IPS-18c (cell line): ENCODE data around the gene PNMT.
"Not testable (repeated sequence)": the region's sequence is repeated elsewhere in the genome, so short reads cannot be mapped to it uniquely, and the experiment has no call there.

Experiments used
- H3K4me3 ChIP-seq: 2 replicates; pipeline ENCODE4 v1.7.0; 2013; ENCODE audit warnings: low read depth, mild to moderate bottlenecking, low read length, moderate library complexity; ENCODE audit not compliant: insufficient read depth
- H3K9me3 ChIP-seq: one replicate; pipeline ENCODE4 v1.6.1; 2013; ENCODE audit warnings: mild to moderate bottlenecking, low read length, moderate library complexity; ENCODE audit not compliant: control insufficient read depth, insufficient read depth

PNMT gene

GRCh38 chr17:39695089-39695474 lies 26.8 kb downstream of the PNMT start:
- H3K4me3 ChIP-seq = no peak overlapping the region
- no peaks in the 10 kb centered on the region for H3K9me3 ChIP-seq

DNA sequence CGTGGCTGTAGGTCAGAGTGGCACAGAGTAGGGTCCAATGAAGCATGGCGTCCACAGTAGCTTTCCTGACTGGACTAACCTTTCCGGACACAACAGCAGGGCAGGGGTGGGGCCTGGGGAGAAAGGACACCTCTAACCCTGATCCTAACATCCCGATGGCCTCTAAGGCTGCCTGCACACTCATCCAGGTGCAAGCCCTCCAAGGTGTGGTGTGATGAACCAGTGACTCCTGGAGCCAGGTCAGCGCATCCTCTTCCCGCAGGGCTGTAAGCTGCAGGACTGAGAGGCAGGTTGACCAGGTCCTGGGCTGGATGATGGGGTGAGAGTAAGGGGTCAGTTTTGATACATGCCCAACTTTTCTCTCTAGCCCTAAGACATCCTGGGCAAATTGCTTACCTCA lies 28.5 kb downstream of the PNMT start:
- Histone ChIP-seq H3K4me3 (no peak overlapping the region), H3K9me3 (no peaks in the 10 kb centered on the region)

- Histone ChIP-seq H3K9me3 (no peaks in the 10 kb centered on the region), H3K4me3 (no peak overlapping the region)
Measured at GRCh38 chr17:39697961-39698360, 29.7 kb downstream of the PNMT start.

GRCh38 chr17:39699157-39699817 lies 31.0 kb downstream of the PNMT start:
- not testable (repeated sequence) for H3K9me3 ChIP-seq
- H3K4me3 ChIP-seq = peak overlapping the region; percentile 86

- H3K9me3 ChIP-seq = no peaks in the 10 kb centered on the region
- H3K4me3 ChIP-seq = peak within 1 kb of the TSS; percentile 86
Measured at GRCh38 chr17:39699818-39700147, 31.5 kb downstream of the PNMT start, which contains the start of gene ERBB2. TSS of gene ERBB2 (plus strand) at chr17:39700064. CDS start at chr17:39700239, 175 bp downstream.

DNA sequence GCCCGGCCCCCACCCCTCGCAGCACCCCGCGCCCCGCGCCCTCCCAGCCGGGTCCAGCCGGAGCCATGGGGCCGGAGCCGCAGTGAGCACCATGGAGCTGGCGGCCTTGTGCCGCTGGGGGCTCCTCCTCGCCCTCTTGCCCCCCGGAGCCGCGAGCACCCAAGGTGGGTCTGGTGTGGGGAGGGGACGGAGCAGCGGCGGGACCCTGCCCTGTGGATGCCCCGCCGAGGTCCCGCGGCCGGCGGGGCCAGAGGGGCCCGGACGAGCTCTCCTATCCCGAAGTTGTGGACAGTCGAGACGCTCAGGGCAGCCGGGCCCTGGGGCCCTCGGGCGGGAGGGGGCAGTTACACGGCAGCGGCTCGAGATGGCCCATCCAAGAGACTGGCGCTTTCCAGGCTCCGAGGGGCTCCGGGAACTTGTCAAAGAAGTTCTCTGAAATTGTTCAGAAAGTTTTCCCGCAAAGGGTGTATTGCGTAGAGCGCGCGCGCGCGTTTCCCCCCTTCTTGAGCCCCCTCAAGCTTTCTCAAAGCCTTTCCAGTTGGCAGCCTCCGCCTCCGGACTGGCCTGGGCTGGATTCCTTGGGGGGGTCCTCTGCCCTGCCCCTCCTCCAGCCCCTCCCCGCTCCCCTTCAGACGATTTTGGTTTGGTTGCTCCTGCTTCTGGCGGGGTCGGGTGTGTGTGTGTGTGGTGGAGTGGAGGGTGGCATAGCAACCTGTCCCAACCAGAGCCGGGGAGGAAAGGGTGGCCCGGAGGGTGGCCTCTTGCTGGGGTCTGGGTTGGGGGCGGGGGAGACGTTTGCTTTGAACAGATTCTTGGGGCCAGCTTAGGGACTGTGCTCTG lies 32.1 kb downstream of the PNMT start:
- H3K4me3 ChIP-seq = peak overlapping the region; percentile 86
- H3K9me3 ChIP-seq = no peaks in the 10 kb centered on the region

- Histone ChIP-seq H3K4me3 (peak overlapping the region; percentile 86), H3K9me3 (no peaks in the 10 kb centered on the region)
Measured at GRCh38 chr17:39701012-39701783, 32.9 kb downstream of the PNMT start.

GRCh38 chr17:39701784-39702422 lies 33.6 kb downstream of the PNMT start:
- Histone ChIP-seq H3K4me3 (peak overlapping the region; percentile 86), H3K9me3 (no peaks in the 10 kb centered on the region)

GRCh38 chr17:39702901-39703893 lies 34.9 kb downstream of the PNMT start:
- Histone ChIP-seq H3K4me3 (no peak overlapping the region), H3K9me3 (no peaks in the 10 kb centered on the region)

DNA sequence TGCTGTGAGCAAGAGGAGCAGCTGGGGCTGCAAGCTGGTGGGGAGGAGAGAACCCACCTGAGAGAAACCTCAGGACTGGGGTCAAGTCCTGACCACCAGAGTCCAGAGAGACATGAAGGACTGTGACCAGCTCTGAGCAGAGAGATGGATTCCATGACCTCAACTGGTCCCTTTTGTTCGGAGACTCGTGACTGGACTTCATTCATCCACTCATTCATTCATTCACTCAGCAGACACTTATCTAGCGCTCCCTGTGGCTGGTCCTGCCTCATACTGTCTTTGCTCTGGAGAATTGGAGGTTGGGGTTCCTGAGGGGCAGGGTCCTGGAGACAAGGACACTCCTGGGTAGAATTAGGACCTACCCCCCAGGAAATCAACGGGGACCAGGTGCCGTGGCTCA lies 35.7 kb downstream of the PNMT start:
- no peak overlapping the region for H3K4me3 ChIP-seq

GRCh38 chr17:39704821-39705551 lies 36.7 kb downstream of the PNMT start:
- no peak overlapping the region for H3K4me3 ChIP-seq
- H3K9me3 ChIP-seq = no peaks in the 10 kb centered on the region

More for the DNA sequence above, 35.7 kb downstream of the PNMT start:
- no peaks in the 10 kb centered on the region for H3K9me3 ChIP-seq

- Histone ChIP-seq H3K9me3 (no peaks in the 10 kb centered on the region), H3K4me3 (no peak overlapping the region)
Measured at GRCh38 chr17:39705786-39706348, 37.6 kb downstream of the PNMT start.

- H3K4me3 ChIP-seq = no peak overlapping the region
- no peaks in the 10 kb centered on the region for H3K9me3 ChIP-seq
Measured at GRCh38 chr17:39706383-39706782, 38.1 kb downstream of the PNMT start.

GRCh38 chr17:39706921-39707337 lies 38.7 kb downstream of the PNMT start:
- H3K4me3 ChIP-seq = no peak overlapping the region
- no peaks in the 10 kb centered on the region for H3K9me3 ChIP-seq

- Histone ChIP-seq H3K4me3 (no peak overlapping the region), H3K9me3 (no peaks in the 10 kb centered on the region)
Measured at GRCh38 chr17:39709319-39709997, 41.2 kb downstream of the PNMT start.
